Mucosa of rectum (tissue), 2 donors: Measurements from ENCODE around the gene SLC51A.
"Not testable (repeated sequence)": the region's sequence is repeated elsewhere in the genome, so short reads cannot be mapped to it uniquely, and the experiment has no call there.

Experiments used
- H3K27ac ChIP-seq, 2 donors: one replicate each; pipeline ENCODE4 v1.7.0; 2013; ENCODE audit warnings: inconsistent platforms in 2 of 2, low read depth in 2 of 2, low read length in 2 of 2
- H3K27me3 ChIP-seq, 2 donors: one replicate each; pipeline ENCODE4 v1.7.0; 2013; ENCODE audit warnings: low read length in 2 of 2; ENCODE audit not compliant: control insufficient read depth in 2 of 2, insufficient read depth in 2 of 2
- H3K36me3 ChIP-seq, 2 donors: one replicate each; pipeline ENCODE4 v1.7.0; 2013; ENCODE audit warnings: low read length in 2 of 2; ENCODE audit not compliant: control insufficient read depth in 2 of 2, insufficient read depth in 2 of 2
- H3K4me1 ChIP-seq, 2 donors: one replicate each; pipeline ENCODE4 v1.7.0; 2013; ENCODE audit warnings: low read length in 2 of 2, mild to moderate bottlenecking in 1 of 2; ENCODE audit not compliant: control insufficient read depth in 2 of 2, insufficient read depth in 2 of 2
- H3K4me3 ChIP-seq, 2 donors: one replicate each; pipeline ENCODE4 v1.7.0; 2013; ENCODE audit warnings: low read length in 2 of 2
- H3K9ac ChIP-seq, 2 donors: one replicate each; pipeline ENCODE4 v1.7.0; 2013; ENCODE audit warnings: low read length in 2 of 2, low read depth in 1 of 2, mild to moderate bottlenecking in 1 of 2
- H3K9me3 ChIP-seq, 2 donors: one replicate each; pipeline ENCODE4 v1.7.0; 2013; ENCODE audit warnings: low read length in 2 of 2; ENCODE audit not compliant: control insufficient read depth in 2 of 2
- donor health status: healthy.
- donor health status: Normal muscosa, but diverticular disease.

SLC51A gene

GRCh38 chr3:196203846-196204245, 12.5 kb upstream of the SLC51A start:
- H3K9me3 ChIP-seq: no peaks in the 10 kb centered on the region
- no peak overlapping the region for H3K27ac ChIP-seq
- peaks cover 2 to 3% of the 10 kb centered on the region in 2 donors for H3K4me1 ChIP-seq
- H3K9ac ChIP-seq: no peak overlapping the region
- H3K4me3 ChIP-seq: no peak overlapping the region
- no peaks in the 10 kb centered on the region for H3K36me3 ChIP-seq
- peaks cover 0 to 3% of the 10 kb centered on the region in 2 donors for H3K27me3 ChIP-seq

- not testable (repeated sequence) for H3K9me3 ChIP-seq, H3K9ac ChIP-seq, H3K4me3 ChIP-seq, H3K4me1 ChIP-seq, H3K27ac ChIP-seq, H3K27me3 ChIP-seq, H3K36me3 ChIP-seq
Observed at GRCh38 chr3:196205442-196206205, 10.7 kb upstream of the SLC51A start.

- H3K9me3 ChIP-seq: no peaks in the 10 kb centered on the region
- H3K4me1 ChIP-seq: peaks cover 2 to 3% of the 10 kb centered on the region in 2 donors
- peaks cover 0 to 3% of the 10 kb centered on the region in 2 donors for H3K27me3 ChIP-seq
- H3K27ac ChIP-seq: no peak overlapping the region
- no peak overlapping the region for H3K9ac ChIP-seq
- peak overlapping the region; percentile 32 to 62 for H3K4me3 ChIP-seq
- H3K36me3 ChIP-seq: no peaks in the 10 kb centered on the region
Observed at GRCh38 chr3:196207159-196207832, 9.0 kb upstream of the SLC51A start.

- Histone ChIP-seq H3K36me3 (no peaks in the 10 kb centered on the region), H3K4me1 (peaks cover 0 to 2% of the 10 kb centered on the region in 2 donors), H3K4me3 (peak overlapping the region; percentile 44 to 62), H3K27me3 (peaks cover 0 to 3% of the 10 kb centered on the region in 2 donors), H3K9ac (no peak overlapping the region), H3K9me3 (no peaks in the 10 kb centered on the region), H3K27ac (no peak overlapping the region)
Observed at GRCh38 chr3:196207833-196208607, 8.3 kb upstream of the SLC51A start.

- no peak overlapping the region for H3K9ac ChIP-seq
- no peaks in the 10 kb centered on the region for H3K9me3 ChIP-seq
- peaks cover 0 to 2% of the 10 kb centered on the region in 2 donors for H3K4me1 ChIP-seq
- H3K4me3 ChIP-seq: no peak overlapping the region
- no peak overlapping the region for H3K27ac ChIP-seq
- H3K27me3 ChIP-seq: no peaks in the 10 kb centered on the region
- no peaks in the 10 kb centered on the region for H3K36me3 ChIP-seq
Observed at GRCh38 chr3:196208942-196209695, 7.2 kb upstream of the SLC51A start.

GRCh38 chr3:196209944-196210672, 6.2 kb upstream of the SLC51A start:
- not testable (repeated sequence) for H3K36me3 ChIP-seq, H3K9ac ChIP-seq, H3K27me3 ChIP-seq, H3K4me1 ChIP-seq, H3K4me3 ChIP-seq, H3K27ac ChIP-seq, H3K9me3 ChIP-seq

- no peak within 1 kb of the TSS for H3K27ac ChIP-seq
- H3K36me3 ChIP-seq: no peaks in the 10 kb centered on the region
Observed at GRCh38 chr3:196210673-196211556, 5.4 kb upstream of the SLC51A start, which contains the start of gene ZDHHC19. Gene ZDHHC19, minus strand, starts transcription at chr3:196211400. Its CDS starts 85 bp downstream, at chr3:196211315.

DNA sequence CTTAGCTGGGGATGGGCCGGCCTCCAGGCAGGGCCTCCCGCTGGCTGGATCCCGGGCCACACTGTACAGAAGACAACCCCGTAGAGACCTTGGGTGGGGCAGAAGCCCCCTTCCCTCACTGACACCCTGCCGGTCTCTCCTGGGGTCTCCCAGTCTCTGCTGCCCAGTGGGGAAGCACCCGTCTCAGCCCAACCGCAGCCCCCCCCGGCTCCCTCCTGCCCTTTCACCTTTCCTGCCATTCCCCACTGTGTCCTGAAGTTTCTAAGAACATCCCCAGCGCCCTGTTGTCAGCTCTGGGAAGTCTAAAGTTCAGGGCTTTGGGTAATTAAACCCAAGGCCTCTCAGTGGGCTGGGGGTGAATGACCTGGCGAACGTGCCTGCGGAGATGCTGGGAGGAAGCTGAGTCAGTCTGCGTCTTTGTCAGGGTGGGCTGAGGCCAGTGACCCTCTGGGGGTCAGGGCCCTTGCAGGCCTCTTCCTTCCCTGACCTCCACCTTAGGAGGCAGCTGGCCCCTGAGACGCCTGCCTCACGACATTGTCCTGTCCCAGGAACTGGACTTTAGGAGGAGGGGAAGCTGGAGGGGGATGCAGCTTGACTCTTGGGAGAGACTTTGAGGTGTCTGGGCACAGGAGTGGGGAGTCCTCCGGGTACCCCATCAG, 1.4 kb upstream of the SLC51A start:
- no peak overlapping the region for H3K4me3 ChIP-seq
- peaks cover 16 to 22% of the 10 kb centered on the region in 2 donors for H3K4me1 ChIP-seq
- no peak overlapping the region for H3K9ac ChIP-seq
- no peaks in the 10 kb centered on the region for H3K36me3 ChIP-seq
- H3K27me3 ChIP-seq: no peaks in the 10 kb centered on the region
- H3K9me3 ChIP-seq: no peaks in the 10 kb centered on the region
- H3K27ac ChIP-seq: peak overlapping the region in 1 of 2 donors; percentile 70

More at GRCh38 chr3:196210673-196211556, 5.4 kb upstream of the SLC51A start, which contains the start of gene ZDHHC19:
- Histone ChIP-seq H3K9me3 (no peaks in the 10 kb centered on the region), H3K4me3 (no peak within 1 kb of the TSS), H3K9ac (no peak within 1 kb of the TSS), H3K4me1 (peaks cover 0 to 2% of the 10 kb centered on the region in 2 donors), H3K27me3 (no peaks in the 10 kb centered on the region)
